ENCODE results near the gene CHRNA5. TPM values are rescaled to one million over a fixed set of nuclear protein-coding genes. Genes with fewer than 3 reads are reported as not detected.
A peak's percentile ranks its signal among the peaks of the same experiment; 100 is the strongest.

The CHRNA5 gene
- polyA plus RNA-seq, 3 donors: 0.19 TPM; not detected in 2

DNA sequence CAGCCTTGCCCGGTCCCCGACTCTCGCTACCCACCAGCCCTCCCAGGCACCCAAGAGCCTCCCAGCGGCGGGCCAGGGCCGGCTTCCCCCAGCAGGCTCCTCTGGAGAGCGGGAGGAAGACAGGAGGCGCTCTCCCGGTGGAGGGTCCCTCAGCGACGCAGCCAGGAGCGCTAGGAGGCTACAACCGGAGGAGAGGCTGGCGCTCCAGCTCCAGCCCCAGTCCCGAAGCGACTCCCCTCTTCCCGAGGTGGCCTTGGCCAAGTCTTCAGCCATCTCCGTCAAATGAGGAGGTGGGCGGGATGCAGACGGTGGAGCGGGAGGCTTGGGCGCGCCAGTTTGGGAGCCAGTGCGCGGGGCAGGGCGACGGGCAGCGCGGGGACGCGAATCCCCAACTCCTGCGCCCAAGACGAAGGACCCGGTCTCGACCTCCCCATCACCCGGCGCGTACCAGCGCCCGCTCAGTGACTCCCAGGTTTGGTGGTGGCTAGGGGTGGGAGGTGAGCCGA is 54.8 kb downstream of the CHRNA5 start:
- Histone ChIP-seq H3K4me1 (ENCODE audit: control insufficient read depth in 1 of 2, insufficient read depth in 2 of 2, low read length in 2 of 2) (no peaks in the 10 kb centered on the region), H3K36me3 (replicated peaks in 1 of 2; ENCODE audit: control insufficient read depth in 1 of 2, insufficient read depth in 2 of 2, low read length in 2 of 2) (no peaks in the 10 kb centered on the region), H3K27ac (ENCODE audit: low read depth in 1 of 2, low read length in 2 of 2) (no peak overlapping the region), H3K4me3 (replicated peaks in 1 of 3; ENCODE audit: low read depth in 2 of 3, low read length in 3 of 3) (no peak overlapping the region), H3K9me3 (replicated peaks in 1 of 2; ENCODE audit: control insufficient read depth in 1 of 2, insufficient read depth in 1 of 2, low read length in 2 of 2) (peaks cover 0 to 6% of the 10 kb centered on the region in 2 donors), H3K27me3 (ENCODE audit: control insufficient read depth in 2 of 2, insufficient read depth in 2 of 2, low read length in 2 of 2) (peaks cover 27 to 44% of the 10 kb centered on the region in 2 donors), H3K79me2 (ENCODE audit: insufficient read depth, low read length) (no peaks in the 10 kb centered on the region), H3K4me2 (replicated peaks; ENCODE audit: extremely low read depth, low read length, poor library complexity, severe bottlenecking) (no peak overlapping the region), H3K9ac (ENCODE audit: insufficient read depth, low read length, poor library complexity, severe bottlenecking) (no peak overlapping the region), H4K20me1 (ENCODE audit: insufficient read depth, low read length) (no peaks in the 10 kb centered on the region), H2AFZ (ENCODE audit: insufficient read depth, low read depth, low read length, poor library complexity, severe bottlenecking) (no peak overlapping the region)
- DNase-seq: no peak
- H3K27ac Mint-ChIP-seq: no peak overlapping the region
- H3K27me3 Mint-ChIP-seq (ENCODE audit: low read depth in 3 of 3): peaks cover 47 to 55% (median 51%) of the 10 kb centered on the region in 3 donors
- peaks cover 0 to 6% of the 10 kb centered on the region in 2 donors for H3K36me3 Mint-ChIP-seq
- under 1% methylated on average over 16 of the region's 41 CpGs for WGBS (ENCODE audit: insufficient coverage)
- H3K9me3 Mint-ChIP-seq: peaks cover 0 to 5% (median 2%) of the 10 kb centered on the region in 7 donors
- TF ChIP-seq, protein P1, sequence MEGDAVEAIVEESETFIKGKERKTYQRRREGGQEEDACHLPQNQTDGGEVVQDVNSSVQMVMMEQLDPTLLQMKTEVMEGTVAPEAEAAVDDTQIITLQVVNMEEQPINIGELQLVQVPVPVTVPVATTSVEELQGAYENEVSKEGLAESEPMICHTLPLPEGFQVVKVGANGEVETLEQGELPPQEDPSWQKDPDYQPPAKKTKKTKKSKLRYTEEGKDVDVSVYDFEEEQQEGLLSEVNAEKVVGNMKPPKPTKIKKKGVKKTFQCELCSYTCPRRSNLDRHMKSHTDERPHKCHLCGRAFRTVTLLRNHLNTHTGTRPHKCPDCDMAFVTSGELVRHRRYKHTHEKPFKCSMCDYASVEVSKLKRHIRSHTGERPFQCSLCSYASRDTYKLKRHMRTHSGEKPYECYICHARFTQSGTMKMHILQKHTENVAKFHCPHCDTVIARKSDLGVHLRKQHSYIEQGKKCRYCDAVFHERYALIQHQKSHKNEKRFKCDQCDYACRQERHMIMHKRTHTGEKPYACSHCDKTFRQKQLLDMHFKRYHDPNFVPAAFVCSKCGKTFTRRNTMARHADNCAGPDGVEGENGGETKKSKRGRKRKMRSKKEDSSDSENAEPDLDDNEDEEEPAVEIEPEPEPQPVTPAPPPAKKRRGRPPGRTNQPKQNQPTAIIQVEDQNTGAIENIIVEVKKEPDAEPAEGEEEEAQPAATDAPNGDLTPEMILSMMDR (IDR thresholded peaks at IDR 0.05): no peak
- intact Hi-C loops (cut with micrococcal nuclease): no loop called here
- H3K4me1 Mint-ChIP-seq: peaks cover 12% of the 10 kb centered on the region
- peak overlapping the region in 1 of 2 donors; percentile 82 for H3K4me3 Mint-ChIP-seq

DNA sequence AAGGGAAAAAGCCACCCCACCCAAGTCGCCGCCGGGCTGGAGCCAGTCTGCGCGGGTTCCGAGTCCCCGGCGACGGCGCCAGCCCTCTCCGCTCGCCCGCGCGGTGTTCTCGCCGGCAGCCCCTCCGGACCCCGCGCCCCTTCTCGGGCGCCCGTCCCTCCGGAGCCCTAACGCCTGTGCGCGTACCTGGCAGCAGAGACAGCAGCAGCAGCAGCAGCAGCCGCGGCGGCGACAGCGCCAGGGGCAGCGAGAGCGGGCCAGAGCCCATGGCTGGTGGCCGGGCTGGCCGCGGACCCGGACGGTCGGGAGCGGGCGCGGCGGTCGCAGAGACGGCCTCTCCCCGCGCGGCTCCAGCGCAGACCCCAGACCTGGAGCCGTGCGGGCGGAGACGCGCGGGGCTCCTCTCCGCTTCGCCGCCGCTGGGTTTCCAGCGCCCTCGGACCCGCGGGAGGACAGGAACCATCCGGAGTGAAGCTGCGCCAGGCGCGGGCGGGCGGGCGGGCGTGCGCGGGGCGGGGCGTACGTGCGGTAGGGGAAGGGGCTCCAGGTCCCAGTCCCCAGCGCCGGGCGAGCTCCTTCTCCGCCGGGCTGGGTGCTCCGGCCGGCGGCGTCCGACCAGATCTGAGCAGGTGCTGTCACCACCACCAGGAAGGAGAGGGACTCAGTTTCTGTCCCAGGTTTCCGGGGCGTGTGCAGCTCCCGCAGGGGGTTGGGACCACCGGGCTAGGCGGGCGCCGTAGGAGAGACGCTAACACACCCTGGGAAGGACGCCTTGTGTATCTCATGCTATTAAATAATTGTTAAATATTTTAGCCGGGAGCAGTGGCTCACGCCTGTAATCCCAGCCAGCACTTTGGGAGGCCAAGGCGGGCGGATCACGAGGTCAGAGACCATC is 55.5 kb downstream of the CHRNA5 start, which contains the start of gene CHRNA3:
CHRNA3 (minus strand) TSS at position 470 of the 895 bp plus-strand sequence; CDS start at position 268, 202 bp downstream.
- Mint-ChIP-seq H3K9me3 (peaks cover 0 to 5% (median 2%) of the 10 kb centered on the region in 7 donors), H3K4me3 (peak within 1 kb of the TSS in 1 of 2 donors; percentile 82), H3K27me3 (ENCODE audit: low read depth in 3 of 3) (peaks cover 48 to 55% (median 52%) of the 10 kb centered on the region in 3 donors), H3K4me1 (peaks cover 12% of the 10 kb centered on the region), H3K27ac (no peak within 1 kb of the TSS), H3K36me3 (peaks cover 0 to 6% of the 10 kb centered on the region in 2 donors)
- TF ChIP-seq, protein P1 (IDR thresholded peaks at IDR 0.05): no peak
- Histone ChIP-seq H3K79me2 (ENCODE audit: insufficient read depth, low read length) (no peaks in the 10 kb centered on the region), H3K9ac (ENCODE audit: insufficient read depth, low read length, poor library complexity, severe bottlenecking) (no peak within 1 kb of the TSS), H3K36me3 (replicated peaks in 1 of 2; ENCODE audit: control insufficient read depth in 1 of 2, insufficient read depth in 2 of 2, low read length in 2 of 2) (no peaks in the 10 kb centered on the region), H3K4me1 (ENCODE audit: control insufficient read depth in 1 of 2, insufficient read depth in 2 of 2, low read length in 2 of 2) (no peaks in the 10 kb centered on the region), H3K9me3 (replicated peaks in 1 of 2; ENCODE audit: control insufficient read depth in 1 of 2, insufficient read depth in 1 of 2, low read length in 2 of 2) (peaks cover 0 to 6% of the 10 kb centered on the region in 2 donors), H3K4me3 (replicated peaks in 1 of 3; ENCODE audit: low read depth in 2 of 3, low read length in 3 of 3) (no peak within 1 kb of the TSS), H4K20me1 (ENCODE audit: insufficient read depth, low read length) (no peaks in the 10 kb centered on the region), H2AFZ (ENCODE audit: insufficient read depth, low read depth, low read length, poor library complexity, severe bottlenecking) (no peak within 1 kb of the TSS), H3K4me2 (replicated peaks; ENCODE audit: extremely low read depth, low read length, poor library complexity, severe bottlenecking) (no peak within 1 kb of the TSS), H3K27ac (ENCODE audit: low read depth in 1 of 2, low read length in 2 of 2) (no peak within 1 kb of the TSS), H3K27me3 (ENCODE audit: control insufficient read depth in 2 of 2, insufficient read depth in 2 of 2, low read length in 2 of 2) (peaks cover 27 to 46% of the 10 kb centered on the region in 2 donors)
- no peak for DNase-seq
- intact Hi-C loops (cut with micrococcal nuclease): no loop called here
- WGBS (ENCODE audit: insufficient coverage): 2% methylated on average over 91 of the region's 102 CpGs

All from CD14-positive monocyte (primary cell).